GM15510 (cell line): ENCODE data around the gene EIF4A3.

Experiments used
- POLR2A ChIP-seq: IDR thresholded peaks from 3 replicates; pipeline ENCODE4 v1.6.1; 2011; ENCODE audit warnings: borderline replicate concordance; ENCODE audit not compliant: insufficient read length; ENCODE audit errors: extremely low read depth

Gene EIF4A3

GRCh38 chr17:80114758-80115157 lies 32.2 kb downstream of the EIF4A3 start:
- no peak for TF ChIP-seq POLR2A

DNA sequence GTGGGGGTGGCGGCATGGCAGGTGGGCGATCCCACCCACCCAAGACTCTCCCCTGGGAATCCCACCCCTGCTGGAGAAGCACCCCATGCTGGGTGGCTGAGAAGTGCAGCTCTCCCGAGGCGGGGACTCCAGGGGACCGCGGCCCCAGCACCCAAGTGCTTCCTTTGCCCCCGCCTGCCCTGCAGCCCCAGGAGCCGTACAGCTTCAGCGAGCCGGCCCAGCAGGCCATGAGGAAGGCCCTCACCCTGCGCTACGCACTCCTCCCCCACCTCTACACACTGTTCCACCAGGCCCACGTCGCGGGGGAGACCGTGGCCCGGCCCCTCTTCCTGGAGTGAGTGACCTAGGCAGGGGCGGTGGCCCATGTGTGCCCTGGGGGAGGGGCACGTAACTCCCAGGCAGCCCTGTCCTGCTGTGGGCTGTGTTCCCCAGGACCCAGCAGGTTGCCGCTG lies 33.9 kb downstream of the EIF4A3 start:
- no peak for TF ChIP-seq POLR2A

DNA sequence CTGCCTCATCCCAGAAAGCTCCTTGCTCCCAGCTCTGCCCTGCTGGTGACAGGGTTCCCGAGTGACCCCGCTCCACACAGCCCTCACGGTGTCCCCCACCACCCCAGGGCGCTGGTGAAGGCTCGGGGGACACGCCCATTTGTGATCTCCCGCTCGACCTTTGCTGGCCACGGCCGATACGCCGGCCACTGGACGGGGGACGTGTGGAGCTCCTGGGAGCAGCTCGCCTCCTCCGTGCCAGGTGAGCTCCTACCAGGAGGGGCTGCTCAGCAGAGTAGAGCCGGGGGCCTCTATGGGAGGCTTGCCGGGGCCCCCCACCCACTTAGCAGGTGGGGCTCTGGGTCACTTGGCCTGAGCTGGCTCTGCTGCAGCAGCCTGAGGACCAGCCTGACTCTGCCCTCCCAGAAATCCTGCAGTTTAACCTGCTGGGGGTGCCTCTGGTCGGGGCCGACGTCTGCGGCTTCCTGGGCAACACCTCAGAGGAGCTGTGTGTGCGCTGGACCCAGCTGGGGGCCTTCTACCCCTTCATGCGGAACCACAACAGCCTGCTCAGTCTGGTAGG lies 34.4 kb downstream of the EIF4A3 start:
- TF ChIP-seq POLR2A = no peak

DNA sequence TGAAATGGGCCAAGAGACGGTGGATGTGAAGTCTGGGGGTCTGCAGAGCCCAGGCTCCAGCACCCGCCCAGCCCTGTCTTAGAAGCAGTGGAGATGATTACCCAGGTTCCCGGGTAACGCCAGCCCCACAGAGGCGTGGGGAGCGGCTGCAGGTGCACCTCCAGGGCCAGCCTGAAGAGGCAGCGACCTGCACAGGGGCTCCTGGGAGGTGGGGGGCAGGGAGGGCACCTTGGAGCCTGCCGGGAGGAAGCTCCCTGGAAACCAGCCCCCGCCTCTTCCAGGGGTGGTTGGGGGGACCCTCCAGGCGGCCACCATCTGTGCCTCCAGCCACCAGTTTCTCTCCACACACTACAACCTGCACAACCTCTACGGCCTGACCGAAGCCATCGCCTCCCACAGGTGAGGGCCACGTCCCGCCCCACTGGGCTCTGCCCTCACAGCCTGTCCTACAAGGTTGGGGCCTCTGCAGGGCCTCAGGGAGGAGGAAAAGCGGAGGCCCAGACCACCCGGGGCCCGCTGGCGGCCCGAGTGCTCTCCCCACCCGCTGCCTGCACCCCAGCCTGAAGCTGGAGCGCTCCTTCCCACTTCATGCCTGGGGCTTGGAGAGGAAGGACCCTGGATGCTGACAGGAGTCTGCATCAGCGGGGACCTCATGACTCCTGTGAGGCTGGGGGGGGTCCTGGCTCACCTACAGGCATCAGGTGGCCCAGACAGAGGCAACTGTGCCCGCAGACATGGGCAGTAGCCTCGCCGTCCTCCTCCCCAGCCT lies 35.0 kb downstream of the EIF4A3 start:
- no peak for TF ChIP-seq POLR2A

DNA sequence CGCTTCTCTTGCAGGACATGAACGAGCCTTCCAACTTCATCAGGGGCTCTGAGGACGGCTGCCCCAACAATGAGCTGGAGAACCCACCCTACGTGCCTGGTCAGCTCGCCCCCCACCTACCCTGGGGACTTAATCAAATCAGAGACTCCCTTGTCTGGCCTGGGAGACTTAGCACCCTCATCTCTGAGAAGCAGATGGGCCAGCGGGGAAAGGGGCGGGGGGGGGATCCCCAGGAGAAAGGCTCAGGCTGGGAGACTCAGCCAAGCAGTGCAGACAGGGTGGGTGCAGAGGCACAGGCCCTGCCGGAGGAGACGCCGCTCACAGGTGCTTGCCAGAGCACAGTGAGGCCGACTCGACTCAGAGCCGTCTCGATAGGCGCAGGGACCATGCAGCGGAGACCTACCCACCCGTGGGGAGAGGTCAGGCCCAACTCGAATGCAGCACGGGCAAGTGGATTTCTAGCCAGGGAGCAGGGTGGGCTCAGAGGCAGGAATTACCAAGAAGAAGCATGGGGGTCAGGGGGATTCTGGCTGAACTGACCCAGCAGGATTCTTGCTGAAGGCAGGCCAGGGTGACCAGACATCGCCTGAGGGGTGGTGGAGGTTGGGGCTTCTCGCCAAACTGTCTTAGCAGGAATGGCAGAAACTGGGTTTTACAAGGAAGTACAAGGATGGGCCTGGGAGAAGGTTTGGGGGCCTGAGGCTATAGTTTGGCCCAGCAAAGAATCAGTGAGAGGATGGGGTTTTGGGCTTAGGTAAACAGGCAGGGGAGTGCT lies 35.8 kb downstream of the EIF4A3 start:
- TF ChIP-seq POLR2A = no peak

DNA sequence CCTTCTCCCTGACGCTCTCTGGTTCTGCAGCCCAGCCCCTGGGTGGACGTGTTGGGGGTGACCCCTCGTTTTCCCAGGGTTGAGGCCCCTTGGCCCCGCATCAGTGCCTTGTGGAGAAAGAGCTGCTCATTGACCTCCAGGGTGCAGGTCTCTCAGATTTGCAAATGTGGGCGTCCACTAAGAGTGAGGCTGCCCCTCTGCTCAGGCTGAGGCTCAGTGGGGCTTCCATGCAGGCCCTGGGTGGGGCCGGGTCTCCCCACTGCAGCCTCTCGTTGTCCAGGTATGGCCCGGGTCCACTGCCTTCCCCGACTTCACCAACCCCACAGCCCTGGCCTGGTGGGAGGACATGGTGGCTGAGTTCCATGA lies 36.5 kb downstream of the EIF4A3 start:
- TF ChIP-seq POLR2A = no peak

DNA sequence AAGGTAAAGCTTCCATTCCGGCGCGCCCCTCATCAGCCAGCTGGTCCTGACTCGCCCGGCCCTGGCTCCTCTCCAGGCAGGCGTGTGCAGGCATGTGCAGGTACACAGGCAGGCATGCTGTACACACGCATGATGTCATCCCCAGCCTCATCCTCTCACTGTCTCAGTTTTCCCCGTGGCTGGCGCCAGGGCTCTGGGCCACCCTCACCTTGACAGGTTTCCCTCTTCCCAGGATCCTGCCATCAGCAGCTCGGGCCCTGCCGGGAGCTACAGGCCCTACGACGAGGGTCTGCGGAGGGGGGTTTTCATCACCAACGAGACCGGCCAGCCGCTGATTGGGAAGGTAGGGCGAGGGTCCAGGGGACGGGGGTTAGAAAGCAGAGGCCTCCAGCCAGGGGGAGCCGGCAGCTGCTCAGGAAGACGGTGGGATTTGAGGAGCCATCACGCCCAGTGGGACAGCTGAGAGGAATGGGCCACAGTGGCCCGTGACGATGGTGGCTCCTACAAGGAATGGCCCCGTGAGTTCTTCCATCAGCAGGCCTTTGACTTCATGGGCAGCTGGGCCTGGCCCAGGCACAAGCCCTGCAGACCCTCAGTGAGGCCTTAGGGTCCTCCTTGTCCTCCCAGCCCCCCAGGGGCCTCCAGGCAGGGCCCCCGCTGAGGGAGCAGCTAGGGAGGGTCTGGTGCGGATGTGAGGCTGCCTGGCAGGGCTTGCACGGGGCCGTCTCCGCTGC lies 37.0 kb downstream of the EIF4A3 start:
- no peak for TF ChIP-seq POLR2A

DNA sequence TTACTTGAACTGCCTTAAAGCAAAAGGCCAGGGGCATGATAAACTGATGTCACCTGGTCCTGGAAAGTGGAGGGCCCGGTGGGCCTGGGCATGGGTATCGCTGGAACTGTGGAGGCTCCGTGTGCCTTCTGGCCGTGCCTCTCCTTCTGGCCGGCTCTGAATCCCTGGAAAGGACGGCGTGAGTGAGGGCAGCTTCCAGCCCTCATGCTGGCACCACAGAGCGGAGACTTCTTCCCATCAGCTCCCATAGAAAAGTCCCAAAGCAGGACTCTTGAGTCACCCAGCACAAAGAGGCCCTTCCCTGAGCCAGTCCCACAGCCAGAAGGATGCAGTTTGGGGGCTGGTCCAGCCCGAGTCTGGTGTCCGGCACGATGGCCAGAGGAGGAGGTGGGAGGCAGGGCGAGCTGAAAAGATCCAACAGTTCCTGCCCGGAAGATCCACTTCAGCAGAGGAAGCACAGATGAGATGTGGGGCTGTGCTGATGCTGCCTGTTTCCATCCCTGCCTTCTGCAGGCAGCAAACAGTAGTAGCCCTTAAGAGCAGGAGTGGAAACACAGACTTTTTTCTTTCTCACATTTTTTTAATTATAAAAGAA lies 37.8 kb downstream of the EIF4A3 start:
- TF ChIP-seq POLR2A = no peak

GRCh38 chr17:80108036-80108971 lies 38.6 kb downstream of the EIF4A3 start:
- TF ChIP-seq POLR2A = no peak

DNA sequence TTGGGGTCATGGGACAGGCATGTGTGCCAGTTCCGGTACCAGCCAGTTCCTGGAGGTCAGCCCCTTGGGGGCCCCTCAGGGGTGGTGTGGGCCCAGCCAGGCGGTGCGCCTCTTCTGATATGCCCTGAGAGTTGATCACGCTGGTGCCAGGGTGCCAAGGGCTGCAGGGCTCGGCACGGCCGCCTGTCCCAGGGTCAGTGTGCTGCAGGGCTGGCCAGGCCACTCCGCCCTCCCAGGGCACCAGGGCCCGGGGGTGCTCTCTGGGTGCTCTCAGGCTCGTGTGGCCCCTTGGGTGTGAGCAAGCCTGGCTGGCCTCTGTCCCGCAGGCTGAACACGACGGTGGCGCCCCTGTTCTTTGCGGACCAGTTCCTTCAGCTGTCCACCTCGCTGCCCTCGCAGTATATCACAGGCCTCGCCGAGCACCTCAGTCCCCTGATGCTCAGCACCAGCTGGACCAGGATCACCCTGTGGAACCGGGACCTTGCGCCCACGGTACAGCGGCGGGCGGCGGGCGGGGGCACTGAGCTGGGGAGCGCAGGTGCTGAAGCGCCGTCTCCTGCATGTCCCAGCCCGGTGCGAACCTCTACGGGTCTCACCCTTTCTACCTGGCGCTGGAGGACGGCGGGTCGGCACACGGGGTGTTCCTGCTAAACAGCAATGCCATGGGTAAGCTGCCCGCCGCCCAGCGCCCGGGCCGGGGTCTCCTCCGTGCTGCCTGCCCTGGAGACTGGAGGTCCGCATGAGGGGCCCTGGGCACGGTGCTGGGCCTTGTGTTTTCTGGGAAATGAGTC lies 39.5 kb downstream of the EIF4A3 start:
- TF ChIP-seq POLR2A = no peak

DNA sequence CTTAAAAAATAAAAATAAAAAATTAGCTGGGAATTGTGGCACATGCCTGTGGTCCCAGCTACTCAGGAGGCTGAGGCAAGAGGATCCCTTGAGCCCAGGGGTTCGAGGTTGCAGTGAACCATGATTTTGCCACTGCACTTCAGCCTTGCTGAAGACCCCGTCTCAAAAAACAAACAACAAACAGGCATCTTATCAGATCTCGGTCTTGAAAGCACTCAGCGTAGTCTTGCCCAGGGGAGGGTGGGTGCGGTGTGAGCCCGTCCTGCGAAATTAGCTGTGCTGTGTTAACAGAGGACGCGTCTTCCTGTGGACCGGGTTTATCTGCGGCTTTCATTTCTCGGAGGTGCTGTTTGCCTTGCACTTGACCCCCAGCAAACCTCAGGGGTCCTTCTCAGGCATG lies 40.2 kb downstream of the EIF4A3 start:
- TF ChIP-seq POLR2A = no peak

DNA sequence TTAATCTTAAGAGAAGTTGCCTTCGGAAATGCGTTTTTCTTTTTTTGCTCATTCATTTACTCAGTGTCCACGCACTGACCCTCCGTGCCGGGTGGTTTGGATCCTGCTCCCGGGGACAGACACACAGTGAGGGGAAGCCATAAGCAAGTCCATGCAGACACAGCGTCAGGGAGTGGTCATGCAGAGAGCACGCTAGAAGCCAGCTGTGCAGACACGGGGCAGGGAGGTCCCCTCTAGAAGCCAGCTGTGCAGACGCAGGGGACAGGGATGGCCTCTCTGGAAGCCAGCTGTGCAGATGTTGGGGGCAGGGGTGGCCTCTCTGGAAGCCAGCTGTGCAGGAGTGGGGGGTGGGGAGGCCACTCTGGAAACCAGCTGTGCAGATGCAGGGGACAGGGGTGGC lies 40.8 kb downstream of the EIF4A3 start:
- no peak for TF ChIP-seq POLR2A

GRCh38 chr17:80105762-80106161 lies 41.2 kb downstream of the EIF4A3 start:
- no peak for TF ChIP-seq POLR2A
